22Rv1 (cell line): ENCODE data around the gene PARVB.

Experiments used
- H3K27ac ChIP-seq: fragments of 450-650 bp; 2 replicates; pipeline ENCODE4 v1.5.1; 2017
- ZFX ChIP-seq: fragments of 450-650 bp; IDR thresholded peaks from 2 replicates; pipeline ENCODE4 v1.6.1; 2017; ENCODE audit warnings: antibody characterized with exemption, borderline replicate concordance
- TF ChIP-seq, protein P1 (sequence below): fragments of 450-650 bp; IDR thresholded peaks from 2 replicates; pipeline ENCODE4 v1.5.1; 2017; ENCODE audit warnings: mild to moderate bottlenecking

The PARVB gene

DNA sequence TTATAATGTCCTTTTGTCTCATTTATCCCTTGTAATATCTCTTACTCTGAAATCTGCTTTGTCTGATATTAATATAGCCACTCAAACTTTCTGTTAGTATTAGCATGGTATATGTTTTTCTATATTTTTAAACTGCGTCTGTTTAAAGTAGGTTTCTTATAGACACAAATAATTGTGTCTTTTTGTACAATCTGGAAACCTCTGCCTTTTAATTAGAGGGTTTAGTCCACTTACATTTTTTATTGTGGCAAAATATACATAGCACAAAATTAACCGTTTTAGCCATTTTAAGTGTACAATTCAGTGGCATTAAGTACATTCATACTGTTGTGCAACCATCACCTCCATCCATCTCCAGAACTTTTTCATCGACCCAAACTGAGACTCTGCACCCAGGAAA lies 185.2 kb downstream of the PARVB start:
- no peak overlapping the region for H3K27ac ChIP-seq
- TF ChIP-seq ZFX, result no peak
- TF ChIP-seq, protein P1, sequence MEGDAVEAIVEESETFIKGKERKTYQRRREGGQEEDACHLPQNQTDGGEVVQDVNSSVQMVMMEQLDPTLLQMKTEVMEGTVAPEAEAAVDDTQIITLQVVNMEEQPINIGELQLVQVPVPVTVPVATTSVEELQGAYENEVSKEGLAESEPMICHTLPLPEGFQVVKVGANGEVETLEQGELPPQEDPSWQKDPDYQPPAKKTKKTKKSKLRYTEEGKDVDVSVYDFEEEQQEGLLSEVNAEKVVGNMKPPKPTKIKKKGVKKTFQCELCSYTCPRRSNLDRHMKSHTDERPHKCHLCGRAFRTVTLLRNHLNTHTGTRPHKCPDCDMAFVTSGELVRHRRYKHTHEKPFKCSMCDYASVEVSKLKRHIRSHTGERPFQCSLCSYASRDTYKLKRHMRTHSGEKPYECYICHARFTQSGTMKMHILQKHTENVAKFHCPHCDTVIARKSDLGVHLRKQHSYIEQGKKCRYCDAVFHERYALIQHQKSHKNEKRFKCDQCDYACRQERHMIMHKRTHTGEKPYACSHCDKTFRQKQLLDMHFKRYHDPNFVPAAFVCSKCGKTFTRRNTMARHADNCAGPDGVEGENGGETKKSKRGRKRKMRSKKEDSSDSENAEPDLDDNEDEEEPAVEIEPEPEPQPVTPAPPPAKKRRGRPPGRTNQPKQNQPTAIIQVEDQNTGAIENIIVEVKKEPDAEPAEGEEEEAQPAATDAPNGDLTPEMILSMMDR, result no peak

DNA sequence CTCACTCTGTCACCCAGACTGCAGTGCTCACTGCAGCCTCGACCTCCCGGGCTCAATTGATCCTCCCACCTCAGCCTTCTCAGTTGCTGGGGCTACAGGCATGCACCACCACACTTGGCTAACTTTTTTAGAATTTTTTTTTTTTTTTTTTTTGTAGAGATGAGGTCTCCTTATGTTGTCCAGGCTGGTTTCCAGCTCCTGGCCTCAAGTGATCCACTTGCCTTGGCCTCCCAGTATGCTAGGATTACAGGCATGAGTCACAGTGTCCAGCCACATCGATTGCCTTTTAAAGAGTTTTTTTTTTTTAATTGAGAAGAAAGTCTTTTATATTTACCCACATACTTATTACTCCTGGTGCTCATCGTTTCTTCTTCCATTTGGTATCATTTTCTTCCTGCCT lies 186.6 kb downstream of the PARVB start:
- TF ChIP-seq ZFX, result no peak
- TF ChIP-seq, protein P1, result no peak
- H3K27ac ChIP-seq, result no peak overlapping the region

DNA sequence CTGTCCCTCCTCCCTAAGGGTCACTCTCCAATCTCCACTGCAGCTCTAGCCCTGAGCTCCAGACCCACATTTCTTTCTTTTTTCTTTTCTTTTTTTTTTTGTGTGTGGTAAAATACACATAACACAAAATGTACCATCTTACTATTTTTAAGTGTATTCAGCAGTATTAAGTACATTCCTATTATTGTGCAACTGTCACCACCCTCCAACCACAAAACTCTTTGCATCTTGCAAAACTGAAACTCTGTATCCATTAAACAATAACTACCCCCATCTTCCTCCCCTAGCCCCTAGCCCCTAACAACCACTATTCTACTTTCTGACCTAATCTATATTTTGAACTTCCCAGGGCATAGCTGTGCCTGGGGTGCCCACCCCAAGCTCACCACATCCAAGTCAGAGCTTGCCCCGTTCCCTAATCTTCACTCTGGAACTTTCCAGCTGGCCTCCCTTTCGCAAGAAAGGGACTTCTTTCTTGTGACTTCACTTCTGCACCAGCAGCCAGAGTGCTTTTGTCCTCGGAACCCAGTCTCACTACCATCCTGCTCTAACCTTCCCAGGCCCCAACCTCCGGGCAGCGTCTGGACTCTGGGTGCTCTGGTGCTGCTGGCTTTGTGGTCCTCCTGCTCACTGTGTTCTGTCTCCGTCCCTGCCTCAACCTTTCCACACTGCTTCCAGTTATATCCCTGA lies 187.3 kb downstream of the PARVB start:
- TF ChIP-seq, protein P1, result no peak
- no peak for TF ChIP-seq ZFX
- no peak overlapping the region for H3K27ac ChIP-seq

DNA sequence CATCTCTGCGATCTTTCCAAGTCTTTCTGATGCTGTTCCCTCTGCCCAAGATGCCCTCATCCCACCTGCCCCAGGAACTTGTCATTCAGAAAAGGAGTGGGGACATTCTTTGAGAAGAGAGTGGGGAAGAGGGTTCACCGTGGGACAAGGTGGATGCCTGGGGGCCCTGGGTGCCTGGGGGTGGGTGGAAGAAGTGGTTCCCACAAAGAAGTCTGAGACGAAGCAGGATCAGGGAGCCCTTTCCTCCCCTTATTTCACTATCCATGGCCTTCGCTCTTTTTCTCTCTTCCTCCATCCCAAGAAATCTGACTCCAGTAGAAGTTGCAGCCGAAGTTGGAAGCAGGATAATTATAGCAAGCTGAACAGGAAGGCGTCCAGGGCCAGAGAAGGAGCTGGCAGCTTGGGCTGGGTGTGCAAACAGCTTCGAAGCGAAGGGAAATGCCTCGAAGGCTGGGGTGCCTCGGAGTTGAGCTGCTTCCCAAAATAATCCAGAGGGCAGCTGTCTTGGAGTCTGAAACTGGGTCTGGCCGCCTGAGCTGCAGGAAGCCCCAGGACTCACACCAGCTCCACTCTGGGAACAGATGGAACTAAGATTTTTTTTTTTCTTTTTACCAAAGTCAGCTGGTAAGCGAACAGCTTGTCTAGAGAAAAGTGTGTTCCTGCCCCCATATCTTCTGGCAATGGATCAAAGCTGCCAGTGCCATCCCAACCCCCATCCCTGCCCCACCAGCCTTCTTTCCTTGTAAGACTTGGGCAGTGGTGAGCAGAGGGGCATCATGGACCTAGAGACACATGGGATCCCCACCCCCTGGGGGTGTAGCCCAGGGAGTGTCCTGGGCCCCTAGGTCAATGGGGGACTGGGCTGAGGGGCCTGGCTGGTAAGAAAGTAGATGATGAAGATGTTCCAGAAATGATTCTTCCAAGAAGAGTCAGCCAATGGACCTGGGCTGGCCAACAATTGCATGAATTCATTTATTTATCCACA lies 188.1 kb downstream of the PARVB start:
- H3K27ac ChIP-seq, result no peak overlapping the region
- TF ChIP-seq, protein P1, result no peak
- TF ChIP-seq ZFX, result no peak

DNA sequence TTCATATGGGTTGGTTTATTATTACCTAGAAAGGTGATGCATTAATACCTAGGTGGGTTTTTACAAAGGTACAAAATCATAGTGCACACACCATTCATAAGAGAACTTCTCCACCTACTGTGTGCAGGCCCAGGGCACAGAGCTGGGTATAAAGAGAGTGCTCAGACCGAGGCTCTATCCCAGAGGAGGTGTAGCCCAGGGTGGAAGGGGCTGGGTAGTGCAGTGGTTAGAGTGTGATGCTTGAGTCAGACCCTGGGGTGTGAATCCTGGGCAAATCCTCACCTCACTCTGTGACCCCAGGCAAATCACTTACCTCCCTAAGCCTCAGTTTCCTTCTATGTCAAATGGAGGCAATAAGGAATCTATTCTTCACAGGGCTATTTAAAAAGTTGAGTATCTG lies 188.8 kb downstream of the PARVB start:
- TF ChIP-seq, protein P1, result no peak
- TF ChIP-seq ZFX, result no peak
- no peak overlapping the region for H3K27ac ChIP-seq

DNA sequence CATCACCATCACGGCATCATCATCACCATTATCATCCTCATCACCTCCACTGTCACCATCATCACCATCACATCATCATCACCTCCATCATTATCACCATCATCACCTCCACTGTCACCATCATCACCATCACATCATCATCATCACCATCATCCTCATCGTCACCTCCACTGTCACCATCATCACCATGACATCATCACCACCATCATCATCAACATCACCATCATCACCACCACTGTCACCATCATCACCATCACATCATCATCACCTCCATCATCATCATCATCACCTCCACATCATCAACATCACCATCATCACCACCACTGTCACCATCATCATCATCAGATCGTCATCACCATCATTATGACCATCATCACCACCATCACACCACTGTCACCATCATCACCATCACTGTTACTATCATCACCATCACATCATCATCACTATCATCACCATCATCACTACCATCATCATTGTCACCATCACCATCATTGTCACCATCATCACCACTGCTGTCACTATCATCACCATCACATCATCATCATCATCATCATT lies 189.5 kb downstream of the PARVB start:
- no peak for TF ChIP-seq ZFX
- TF ChIP-seq, protein P1, result no peak
- no peak overlapping the region for H3K27ac ChIP-seq

DNA sequence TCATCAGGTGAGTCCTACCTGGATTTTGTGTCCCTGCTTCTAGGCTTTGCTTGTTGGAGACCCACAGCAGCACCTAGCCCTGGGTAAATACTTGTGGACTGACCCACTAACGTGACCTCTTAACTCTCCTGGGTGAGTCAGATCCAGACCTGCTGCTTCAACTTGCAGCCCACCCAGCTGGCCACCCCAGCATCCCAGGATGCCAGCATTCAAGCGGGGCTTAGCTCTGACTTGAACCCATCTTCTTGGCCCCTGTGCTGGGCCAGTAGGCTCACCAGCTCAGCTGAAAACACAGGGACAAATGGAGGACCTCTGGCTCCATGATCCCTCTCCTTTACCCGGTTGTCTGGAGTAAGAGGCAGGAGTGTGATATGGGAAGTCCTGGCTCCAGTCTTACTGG lies 190.1 kb downstream of the PARVB start:
- no peak overlapping the region for H3K27ac ChIP-seq
- TF ChIP-seq, protein P1, result no peak
- no peak for TF ChIP-seq ZFX
